Measurements from ENCODE around the gene MRPL4. TPM values are rescaled to one million over a fixed set of nuclear protein-coding genes. Genes with fewer than 3 reads are reported as not detected.

MRPL4 gene
- total and polyA plus RNA-seq, 2 of the 13 experiments (the other 11 are each of a cell fraction or from before 2014, with no cell fraction given) = 40.6 to 42.5 TPM

DNA sequence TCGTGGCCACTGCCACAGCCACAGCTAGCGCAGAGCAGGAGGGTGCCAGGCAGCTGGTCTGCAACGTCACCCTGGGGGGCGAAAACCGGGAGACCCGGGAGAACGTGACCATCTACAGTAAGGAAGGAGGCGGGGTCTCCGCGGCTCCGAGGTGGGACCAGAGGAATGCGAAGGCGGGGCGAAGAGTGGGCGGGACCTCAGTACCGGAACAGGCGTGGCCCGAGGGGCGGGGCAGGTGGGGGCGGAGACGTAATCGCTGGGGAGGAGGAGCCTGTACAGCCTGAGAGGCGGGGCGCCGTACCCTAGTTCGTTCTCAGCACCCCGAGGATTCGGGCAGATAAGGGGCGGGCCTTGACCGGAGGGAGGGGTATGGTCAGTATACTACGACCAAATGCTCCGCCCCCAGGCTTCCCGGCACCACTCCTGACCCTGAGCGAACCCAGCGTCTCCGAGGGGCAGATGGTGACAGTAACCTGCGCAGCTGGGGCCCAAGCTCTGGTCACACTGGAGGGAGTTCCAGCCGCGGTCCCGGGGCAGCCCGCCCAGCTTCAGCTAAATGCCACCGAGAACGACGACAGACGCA, 40.3 kb downstream of the MRPL4 start (continued):
- TF ChIP-seq MED13 (CRISPR knock-in tag; IDR thresholded peaks at IDR 0.05) (no peak), BRD4 (CRISPR knock-in tag; IDR thresholded peaks at IDR 0.05) (no peak), AHR (CRISPR knock-in tag; IDR thresholded peaks at IDR 0.05) (peak; percentile 73; the same call in 1 of the 2 replicates), ZNF274 (CRISPR knock-in tag; IDR thresholded peaks at IDR 0.05) (no peak), GTF2F1 (IDR thresholded peaks at IDR 0.05; ENCODE audit: low read length) (no peak)
- TF ChIP-seq, protein P1, sequence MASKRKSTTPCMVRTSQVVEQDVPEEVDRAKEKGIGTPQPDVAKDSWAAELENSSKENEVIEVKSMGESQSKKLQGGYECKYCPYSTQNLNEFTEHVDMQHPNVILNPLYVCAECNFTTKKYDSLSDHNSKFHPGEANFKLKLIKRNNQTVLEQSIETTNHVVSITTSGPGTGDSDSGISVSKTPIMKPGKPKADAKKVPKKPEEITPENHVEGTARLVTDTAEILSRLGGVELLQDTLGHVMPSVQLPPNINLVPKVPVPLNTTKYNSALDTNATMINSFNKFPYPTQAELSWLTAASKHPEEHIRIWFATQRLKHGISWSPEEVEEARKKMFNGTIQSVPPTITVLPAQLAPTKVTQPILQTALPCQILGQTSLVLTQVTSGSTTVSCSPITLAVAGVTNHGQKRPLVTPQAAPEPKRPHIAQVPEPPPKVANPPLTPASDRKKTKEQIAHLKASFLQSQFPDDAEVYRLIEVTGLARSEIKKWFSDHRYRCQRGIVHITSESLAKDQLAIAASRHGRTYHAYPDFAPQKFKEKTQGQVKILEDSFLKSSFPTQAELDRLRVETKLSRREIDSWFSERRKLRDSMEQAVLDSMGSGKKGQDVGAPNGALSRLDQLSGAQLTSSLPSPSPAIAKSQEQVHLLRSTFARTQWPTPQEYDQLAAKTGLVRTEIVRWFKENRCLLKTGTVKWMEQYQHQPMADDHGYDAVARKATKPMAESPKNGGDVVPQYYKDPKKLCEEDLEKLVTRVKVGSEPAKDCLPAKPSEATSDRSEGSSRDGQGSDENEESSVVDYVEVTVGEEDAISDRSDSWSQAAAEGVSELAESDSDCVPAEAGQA (IDR thresholded peaks at IDR 0.05; ENCODE audit: low read depth) = no peak
- TF ChIP-seq, protein P1 (CRISPR knock-in tag; IDR thresholded peaks at IDR 0.05; ENCODE audit: borderline replicate concordance) = no peak

Measured in HepG2 (cell line).